SK-N-MC (cell line): ENCODE results near the gene CARD10.

Experiments
- EZH2 ChIP-seq: fragments of 200-600 bp; sonication (generic); IDR thresholded peaks from one replicate; pipeline ENCODE4 v1.6.1; 2017; ENCODE audit warnings: antibody characterized with exemption
- POLR2AphosphoS5 ChIP-seq: IDR thresholded peaks from 2 replicates; pipeline ENCODE4 v1.6.1; 2012; ENCODE audit warnings: mild to moderate bottlenecking, low read depth, low read length, borderline replicate concordance

DNA sequence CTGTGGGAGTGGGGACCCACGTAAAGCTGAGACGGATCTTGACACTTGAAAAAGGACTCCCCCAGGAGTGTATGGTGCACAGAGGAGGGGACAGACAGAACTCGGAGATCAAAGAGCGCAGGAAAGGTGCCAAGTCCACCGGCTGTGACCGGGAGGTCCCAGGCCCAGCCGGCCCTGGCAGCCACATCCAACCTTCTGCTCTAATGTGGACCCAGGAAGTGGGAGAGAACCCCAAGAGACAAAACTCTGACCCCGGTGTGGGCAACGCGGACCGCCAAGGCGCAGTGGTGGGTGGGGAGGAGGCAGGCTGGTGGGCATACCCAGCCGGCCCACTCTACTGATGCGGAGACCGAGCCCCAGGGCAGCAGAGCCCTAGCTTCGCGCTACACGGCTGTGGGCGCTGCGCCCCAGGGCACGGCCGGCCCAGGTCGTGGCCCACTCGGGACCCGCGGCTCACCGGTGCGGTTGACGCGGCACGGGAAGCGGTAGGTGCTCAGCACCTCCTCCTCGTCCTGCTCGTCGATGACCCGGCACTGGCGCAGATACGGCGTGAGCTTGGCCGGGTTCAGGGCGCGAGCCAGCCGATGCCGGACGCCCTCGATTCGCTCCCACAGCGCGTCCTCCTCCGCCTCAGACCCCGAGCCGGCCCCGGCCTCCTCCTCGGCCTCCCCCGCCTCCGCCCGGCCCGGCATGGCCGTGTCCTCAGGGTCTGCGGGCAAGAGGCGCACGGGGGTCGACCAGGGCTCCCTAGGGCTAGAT lies 527 bp downstream of the CARD10 start:
- TF ChIP-seq EZH2, result peak; percentile 70
- no peak for TF ChIP-seq POLR2AphosphoS5
